HL-60 (cell line): ENCODE data around the gene GHSR.

Source experiments
- POLR2AphosphoS5 ChIP-seq: IDR thresholded peaks from 2 replicates; pipeline ENCODE4 v1.6.1; 2012; ENCODE audit warnings: low read depth
- REST ChIP-seq: IDR thresholded peaks from 2 replicates; pipeline ENCODE4 v1.6.1; 2012; ENCODE audit warnings: low read depth; ENCODE audit not compliant: insufficient replicate concordance
- SPI1 ChIP-seq: IDR thresholded peaks from 2 replicates; pipeline ENCODE4 v1.6.1; 2012; ENCODE audit warnings: low read depth, mild to moderate bottlenecking, borderline replicate concordance
- TF ChIP-seq, protein P1 (sequence below): IDR thresholded peaks from one replicate; pipeline ENCODE4 v1.5.1; 2011; ENCODE audit warnings: low read length, control low read depth, inconsistent platforms; ENCODE audit not compliant: insufficient read depth

GRCh38 chr3:172396400-172396799 is 51.9 kb downstream of the GHSR start:
- TF ChIP-seq, protein P1, sequence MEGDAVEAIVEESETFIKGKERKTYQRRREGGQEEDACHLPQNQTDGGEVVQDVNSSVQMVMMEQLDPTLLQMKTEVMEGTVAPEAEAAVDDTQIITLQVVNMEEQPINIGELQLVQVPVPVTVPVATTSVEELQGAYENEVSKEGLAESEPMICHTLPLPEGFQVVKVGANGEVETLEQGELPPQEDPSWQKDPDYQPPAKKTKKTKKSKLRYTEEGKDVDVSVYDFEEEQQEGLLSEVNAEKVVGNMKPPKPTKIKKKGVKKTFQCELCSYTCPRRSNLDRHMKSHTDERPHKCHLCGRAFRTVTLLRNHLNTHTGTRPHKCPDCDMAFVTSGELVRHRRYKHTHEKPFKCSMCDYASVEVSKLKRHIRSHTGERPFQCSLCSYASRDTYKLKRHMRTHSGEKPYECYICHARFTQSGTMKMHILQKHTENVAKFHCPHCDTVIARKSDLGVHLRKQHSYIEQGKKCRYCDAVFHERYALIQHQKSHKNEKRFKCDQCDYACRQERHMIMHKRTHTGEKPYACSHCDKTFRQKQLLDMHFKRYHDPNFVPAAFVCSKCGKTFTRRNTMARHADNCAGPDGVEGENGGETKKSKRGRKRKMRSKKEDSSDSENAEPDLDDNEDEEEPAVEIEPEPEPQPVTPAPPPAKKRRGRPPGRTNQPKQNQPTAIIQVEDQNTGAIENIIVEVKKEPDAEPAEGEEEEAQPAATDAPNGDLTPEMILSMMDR: no peak
- TF ChIP-seq POLR2AphosphoS5 (no peak), REST (no peak), SPI1 (no peak)
